NCI-H446 treated with DMSO at 0.1 percent for 48 hours (cell line): ENCODE measurements around the gene PRAC1.

Experiments used
- DNase-seq: peaks from one replicate; lab custom pipeline; 2025; lab: John Stamatoyannopoulos, UW

PRAC1 gene

GRCh38 chr17:48722201-48722907 lies at the start of gene PRAC1:
PRAC1 (minus strand) TSS chr17:48722518; CDS start chr17:48722392, 126 bp downstream.
- no peak for DNase-seq

GRCh38 chr17:48770954-48771353 lies 48.6 kb upstream of the PRAC1 start:
- DNase-seq = no peak

GRCh38 chr17:48769009-48769675 lies 46.8 kb upstream of the PRAC1 start:
- DNase-seq = no peak

- DNase-seq = no peak
These were observed 45.0 kb upstream of the PRAC1 start for GRCh38 chr17:48767263-48767774.

GRCh38 chr17:48761114-48761513 lies 38.8 kb upstream of the PRAC1 start:
- no peak for DNase-seq

- no peak for DNase-seq
These were observed 38.1 kb upstream of the PRAC1 start for GRCh38 chr17:48760411-48760810.

- no peak for DNase-seq
These were observed 37.0 kb upstream of the PRAC1 start for GRCh38 chr17:48759288-48759687.

GRCh38 chr17:48757524-48757961 lies 35.2 kb upstream of the PRAC1 start:
- no peak for DNase-seq

GRCh38 chr17:48756830-48757251 lies 34.5 kb upstream of the PRAC1 start:
- DNase-seq = no peak

GRCh38 chr17:48755356-48755755 lies 33.0 kb upstream of the PRAC1 start:
- no peak for DNase-seq

- DNase-seq = no peak
These were observed 32.4 kb upstream of the PRAC1 start for GRCh38 chr17:48754500-48755261.

- DNase-seq = no peak
These were observed 31.6 kb upstream of the PRAC1 start for GRCh38 chr17:48753794-48754499.

GRCh38 chr17:48752399-48753288 lies 30.3 kb upstream of the PRAC1 start:
- no peak for DNase-seq

- DNase-seq = no peak
These were observed 29.5 kb upstream of the PRAC1 start for GRCh38 chr17:48751733-48752398.

GRCh38 chr17:48751172-48751571 lies 28.9 kb upstream of the PRAC1 start:
- DNase-seq = no peak

- no peak for DNase-seq
These were observed 27.6 kb upstream of the PRAC1 start for GRCh38 chr17:48749621-48750553.

- DNase-seq = no peak
These were observed 26.6 kb upstream of the PRAC1 start for GRCh38 chr17:48748718-48749566.
